H1 (cell line): Measurements from ENCODE around the gene PHF8. TPM values are rescaled to one million over a fixed set of nuclear protein-coding genes. Genes with fewer than 3 reads are reported as not detected.

Source experiments
- CTCF ChIA-PET: fragments of 300-600 bp; sonication (Branson Sonifier 250); formaldehyde crosslinking; loops from one replicate; lab custom pipeline; 2021; ENCODE audit not compliant: partially characterized antibody; lab: Charles Lee
- POLR2A ChIA-PET: fragments of 300-600 bp; sonication (Branson Sonifier 250); formaldehyde crosslinking; loops from one replicate; lab custom pipeline; 2021; ENCODE audit warnings: inconsistent platforms; ENCODE audit not compliant: partially characterized antibody; lab: Charles Lee
- DNase-seq, 2 experiments: peaks; one replicate each; pipeline versions ENCODE4 v3.0.0 to v3.0.0-alpha.2; 2010 to 2022; ENCODE audit warnings: low spot score in 2 of 2, low read depth in 1 of 2, mixed read lengths in 1 of 2
- FAIRE-seq: peaks from 2 replicates; lab custom pipeline; 2011; peaks lifted over from hg19 to GRCh38; lab: Jason Lieb, UNC
- H2AFZ ChIP-seq: 2 replicates; pipeline ENCODE4 v1.8.1; 2012; ENCODE audit warnings: low read length, inconsistent platforms
- H2AK5ac ChIP-seq: 2 replicates; pipeline ENCODE4 v1.6.1; 2013; ENCODE audit warnings: low read depth, low read length
- H2BK120ac ChIP-seq: replicated peaks from 2 replicates; pipeline ENCODE3; 2013; ENCODE audit warnings: low read depth, low read length, inconsistent platforms
- H2BK12ac ChIP-seq: 2 replicates; pipeline ENCODE4 v1.6.1; 2013; ENCODE audit warnings: low read depth, low read length
- H2BK15ac ChIP-seq: 2 replicates; pipeline ENCODE4 v1.6.1; 2013; ENCODE audit warnings: low read length
- H2BK20ac ChIP-seq: 2 replicates; pipeline ENCODE4 v1.6.1; 2013; ENCODE audit warnings: low read length
- H2BK5ac ChIP-seq: 2 replicates; pipeline ENCODE4 v1.6.1; 2013; ENCODE audit warnings: low read depth, low read length
- H3K14ac ChIP-seq: 2 replicates; pipeline ENCODE4 v1.6.1; 2013; ENCODE audit warnings: inconsistent platforms; ENCODE audit not compliant: insufficient read length
- H3K18ac ChIP-seq: 2 replicates; pipeline ENCODE4 v1.6.1; 2013; ENCODE audit warnings: low read length; ENCODE audit errors: extremely low read depth
- H3K23ac ChIP-seq: 2 replicates; pipeline ENCODE4 v1.6.1; 2013; ENCODE audit warnings: inconsistent platforms; ENCODE audit not compliant: insufficient read length
- H3K23me2 ChIP-seq: 2 replicates; pipeline ENCODE4 v1.6.1; 2013; ENCODE audit warnings: low read depth, low read length
- H3K27ac ChIP-seq: 2 replicates; pipeline ENCODE4 v1.6.1; 2011; ENCODE audit warnings: low read depth, low read length, inconsistent platforms
- H3K27me3 ChIP-seq, 4 experiments: replicated peaks in 1 of 4; 1 replicate in 1 of 4; 2 replicates in 3 of 4; pipeline versions ENCODE4 v1.6.1 to v1.8.1; 2011 to 2013; ENCODE audit warnings: low read length in 3 of 4, mild to moderate bottlenecking in 3 of 4, inconsistent platforms in 2 of 4, mixed read lengths in 2 of 4, moderate library complexity in 1 of 4; ENCODE audit not compliant: control insufficient read depth in 3 of 4, insufficient read depth in 3 of 4; ENCODE audit errors: extremely low read depth in 1 of 4
- H3K36me3 ChIP-seq, 4 experiments: 2 replicates each; pipeline versions ENCODE4 v1.6.1 to v1.8.1; 2011 to 2013; ENCODE audit warnings: mild to moderate bottlenecking in 4 of 4, low read length in 3 of 4, moderate library complexity in 2 of 4, control low read depth in 1 of 4, inconsistent platforms in 1 of 4; ENCODE audit not compliant: insufficient read depth in 4 of 4, control insufficient read depth in 2 of 4
- H3K4ac ChIP-seq: replicated peaks from 2 replicates; pipeline ENCODE3; 2013; ENCODE audit warnings: low read length, low read depth, mixed read lengths, inconsistent platforms; ENCODE audit not compliant: insufficient read length
- H3K4me1 ChIP-seq, 4 experiments: replicated peaks in 1 of 4; 1 replicate in 1 of 4; 2 replicates in 3 of 4; pipeline versions ENCODE4 v1.6.1 to v1.8.1; 2011 to 2013; ENCODE audit warnings: low read length in 3 of 4, inconsistent platforms in 2 of 4, mixed read lengths in 1 of 4; ENCODE audit not compliant: insufficient read depth in 4 of 4, control insufficient read depth in 3 of 4
- H3K4me2 ChIP-seq, 2 experiments: 2 replicates each; pipeline versions ENCODE4 v1.6.1 to v1.8.1; 2011 to 2013; ENCODE audit warnings: low read depth in 2 of 2, low read length in 2 of 2, control low read depth in 1 of 2, inconsistent platforms in 1 of 2, mild to moderate bottlenecking in 1 of 2; ENCODE audit not compliant: insufficient read depth in 1 of 2
- H3K4me3 ChIP-seq, 4 experiments: fragments of 200-600, 300-600 bp in 1 of 4; sonication (generic), shearing (Covaris generic), sonication (Bioruptor Twin) in 1 of 4; 2 replicates each; pipeline versions ENCODE4 v1.5.1 to v1.8.1; 2011 to 2016; ENCODE audit warnings: low read length in 4 of 4, low read depth in 3 of 4, control low read depth in 2 of 4, inconsistent platforms in 2 of 4, mild to moderate bottlenecking in 2 of 4, mixed read lengths in 1 of 4, moderate library complexity in 1 of 4; ENCODE audit not compliant: insufficient read depth in 2 of 4; ENCODE audit errors: extremely low read depth in 1 of 4
- H3K56ac ChIP-seq: replicated peaks from 2 replicates; pipeline ENCODE3; 2013; ENCODE audit warnings: low read depth, mild to moderate bottlenecking, mixed read lengths, low read length, inconsistent platforms; ENCODE audit not compliant: insufficient read length
- H3K79me1 ChIP-seq: 2 replicates; pipeline ENCODE4 v1.6.1; 2013; ENCODE audit warnings: low read depth, low read length, control low read depth
- H3K79me2 ChIP-seq, 2 experiments: 2 replicates each; pipeline versions ENCODE4 v1.6.1 to v1.8.1; 2012 to 2013; ENCODE audit warnings: low read length in 2 of 2, mild to moderate bottlenecking in 2 of 2, inconsistent platforms in 1 of 2; ENCODE audit not compliant: insufficient read depth in 2 of 2, control insufficient read depth in 1 of 2
- H3K9ac ChIP-seq, 4 experiments: replicated peaks in 1 of 4; 1 replicate in 1 of 4; 2 replicates in 3 of 4; pipeline versions ENCODE4 v1.6.1 to v1.8.1; 2011 to 2013; ENCODE audit warnings: low read depth in 3 of 4, low read length in 3 of 4, control low read depth in 2 of 4, mild to moderate bottlenecking in 2 of 4, moderate library complexity in 2 of 4, inconsistent platforms in 1 of 4; ENCODE audit errors: extremely low read depth in 1 of 4
- H3K9me3 ChIP-seq, 2 experiments: 2 replicates each; pipeline versions ENCODE4 v1.6.1 to v1.8.1; 2012 to 2013; ENCODE audit warnings: mild to moderate bottlenecking in 2 of 2, moderate library complexity in 2 of 2, control low read depth in 1 of 2, inconsistent platforms in 1 of 2, low read depth in 1 of 2, low read length in 1 of 2, mixed read lengths in 1 of 2; ENCODE audit not compliant: insufficient read depth in 2 of 2
- H4K20me1 ChIP-seq, 2 experiments: replicated peaks in 1 of 2; 2 replicates each; pipeline versions ENCODE3 to v1.8.1; 2011 to 2013; ENCODE audit warnings: inconsistent platforms in 2 of 2, low read length in 2 of 2, mild to moderate bottlenecking in 1 of 2; ENCODE audit not compliant: insufficient read depth in 2 of 2, control insufficient read depth in 1 of 2
- H4K5ac ChIP-seq: 2 replicates; pipeline ENCODE4 v1.6.1; 2013; ENCODE audit warnings: low read length, low read depth, mixed read lengths, inconsistent platforms; ENCODE audit not compliant: insufficient read length
- H4K8ac ChIP-seq: 2 replicates; pipeline ENCODE4 v1.8.0; 2013; ENCODE audit warnings: mild to moderate bottlenecking, moderate library complexity, low read length, inconsistent platforms; ENCODE audit not compliant: insufficient read depth; ENCODE audit errors: extremely low read depth
- H4K91ac ChIP-seq: replicated peaks from 2 replicates; pipeline ENCODE3; 2013; ENCODE audit warnings: low read length, mixed read lengths, inconsistent platforms; ENCODE audit not compliant: insufficient read length
- EZH2 ChIP-seq: fragments of 200-600 bp; sonication (generic); IDR thresholded peaks from 2 replicates; pipeline ENCODE4 v1.7.1; 2012; ENCODE audit warnings: low read depth, mild to moderate bottlenecking, moderate library complexity, low read length, inconsistent platforms; ENCODE audit not compliant: severe bottlenecking
- NANOG ChIP-seq: IDR thresholded peaks from 2 replicates; pipeline ENCODE4 v1.6.1; 2011; ENCODE audit warnings: low read length, low read depth, mild to moderate bottlenecking, inconsistent platforms; ENCODE audit not compliant: insufficient read depth, poor library complexity, severe bottlenecking
- WGBS, 2 experiments: shearing (Covaris generic) in 1 of 2; methylation state at CpG; one replicate each; pipeline versions ENCODE4 v1.1.6 to v1.1.7; 2013 to 2015; ENCODE audit warnings: low lambda C conversion rate in 2 of 2, mixed read lengths in 2 of 2, inconsistent platforms in 1 of 2, low coverage in 1 of 2, missing lambda C conversion rate in 1 of 2; ENCODE audit not compliant: insufficient replicate concordance in 2 of 2, insufficient coverage in 1 of 2, insufficient read length in 1 of 2; ENCODE audit errors: extremely low coverage in 1 of 2, missing lambda C conversion rate in 1 of 2; 5-methylcytosine and 5-hydroxymethylcytosine counted together
- polyA plus RNA-seq, 7 experiments: library from polyadenylated mRNA; depleted of rRNA in 3 of 7; stranded (reverse) in 5 of 7; unstranded in 2 of 7; fragments of >200 nt in 5 of 7; fragments of 200-250 nt in 2 of 7; gene quantifications; 1 replicate in 5 of 7; 2 replicates in 1 of 7; 4 replicates in 1 of 7; pipeline versions ENCODE4 v1.2.1 to v1.2.3, GENCODE V29; 2011 to 2013; ENCODE audit warnings: missing spikeins in 2 of 7, mixed read lengths in 2 of 7
- total RNA-seq: library from RNA; stranded (reverse); fragmentation: NEBNext Ultra II Directional; extraction: Animal tissue kit (Norgen Biotek cat#: 25700); gene quantifications from 2 replicates; pipeline ENCODE4 v1.2.1, GENCODE V29; 2021

PHF8 gene
- total and polyA plus RNA-seq, 2 of the 8 experiments (the other 6 are each of a cell fraction or from before 2014, with no cell fraction given) = 14.6 to 27.6 TPM

GRCh38 chrX:53950130-53950733 lies 94.0 kb downstream of the PHF8 start:
- Histone ChIP-seq H4K20me1 (no peaks in the 10 kb centered on the region), H3K18ac (no peak overlapping the region), H2AK5ac (no peak overlapping the region), H3K14ac (no peak overlapping the region), H2BK12ac (no peak overlapping the region), H3K4me3 (no peak overlapping the region), H3K9ac (no peak overlapping the region), H2BK20ac (no peak overlapping the region), H3K79me1 (no peaks in the 10 kb centered on the region), H3K79me2 (no peaks in the 10 kb centered on the region), H3K4me1 (no peaks in the 10 kb centered on the region), H3K27me3 (no peaks in the 10 kb centered on the region), H3K4me2 (no peak overlapping the region), H2AFZ (no peak overlapping the region), H4K91ac (no peak overlapping the region), H4K8ac (no peak overlapping the region), H3K9me3 (no peaks in the 10 kb centered on the region), H3K4ac (no peak overlapping the region), H3K23me2 (no peaks in the 10 kb centered on the region), H3K27ac (no peak overlapping the region), H2BK15ac (no peak overlapping the region), H2BK5ac (no peak overlapping the region), H4K5ac (no peak overlapping the region), H3K23ac (no peak overlapping the region), H2BK120ac (no peak overlapping the region), H3K36me3 (no peaks in the 10 kb centered on the region; a peak in 1 of 8 replicates), H3K56ac (no peak overlapping the region)
- TF ChIP-seq EZH2 (no peak), NANOG (no peak)
- WGBS, 2 experiments = 91% methylated on average over 1 of the region's 3 CpGs; no CpG with 5 or more reads in 1 of the 2 experiments
- FAIRE-seq (no peak), DNase-seq (no peak)
- ChIA-PET CTCF (interaction anchor here (1.2 kb wide), 1 partner anchor 20 kb away, joined by 3 read pairs; no protein-coding TSS in a partner anchor), POLR2A (no interaction called here)
